DMS53 treated with DMSO at 0.1 percent for 48 hours (cell line): ENCODE measurements around the gene BRD7.

ENCODE experiments used
- DNase-seq: peaks from one replicate; lab custom pipeline; 2025; ENCODE audit not compliant: unreplicated experiment; lab: John Stamatoyannopoulos, UW

Gene BRD7

GRCh38 chr16:50390371-50390771 lies 21.6 kb upstream of the BRD7 start:
- DNase-seq, result no peak

DNA sequence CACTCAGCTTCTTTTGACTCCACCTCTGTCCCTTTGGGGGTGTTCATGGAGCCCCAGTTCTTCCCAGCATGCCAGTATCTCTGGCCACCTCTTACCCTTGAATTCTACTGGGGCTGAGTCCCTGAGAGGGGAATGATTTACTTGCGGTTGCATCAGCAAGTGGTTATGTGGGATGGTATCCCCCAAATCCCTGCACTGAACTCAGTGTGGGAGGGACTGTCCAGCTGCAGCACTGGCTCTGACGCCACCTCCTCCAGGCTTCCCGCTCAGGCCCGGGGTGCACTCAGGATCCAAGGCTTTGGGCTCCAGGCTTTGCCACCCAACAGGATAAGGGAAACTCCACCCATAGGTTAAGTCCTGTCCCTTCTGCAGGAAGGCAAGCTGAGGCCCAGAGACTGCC lies 21.1 kb upstream of the BRD7 start:
- DNase-seq, result no peak

- DNase-seq, result no peak
These were observed 19.7 kb upstream of the BRD7 start for GRCh38 chr16:50388496-50388895.

GRCh38 chr16:50386774-50387173 lies 18.0 kb upstream of the BRD7 start:
- no peak for DNase-seq

DNA sequence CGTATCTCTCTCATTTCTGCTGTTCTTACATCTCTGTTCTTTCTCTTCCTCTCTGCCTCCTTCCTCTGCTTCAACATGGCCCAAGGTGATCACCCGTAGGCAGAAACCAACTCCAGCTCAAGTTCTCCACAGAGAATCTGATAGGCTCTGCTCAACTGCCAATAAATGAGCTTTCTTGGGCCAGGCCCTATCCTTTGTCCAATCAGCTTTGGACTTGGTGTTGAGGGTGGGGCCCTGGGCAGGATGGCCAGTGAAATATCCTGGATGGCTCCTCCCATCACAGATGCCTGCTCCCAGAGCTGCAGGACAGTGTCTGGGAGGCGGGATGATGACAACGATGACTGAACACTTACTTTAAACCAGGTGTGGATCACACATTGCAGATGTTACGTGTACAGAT lies 17.4 kb upstream of the BRD7 start:
- no peak for DNase-seq

DNA sequence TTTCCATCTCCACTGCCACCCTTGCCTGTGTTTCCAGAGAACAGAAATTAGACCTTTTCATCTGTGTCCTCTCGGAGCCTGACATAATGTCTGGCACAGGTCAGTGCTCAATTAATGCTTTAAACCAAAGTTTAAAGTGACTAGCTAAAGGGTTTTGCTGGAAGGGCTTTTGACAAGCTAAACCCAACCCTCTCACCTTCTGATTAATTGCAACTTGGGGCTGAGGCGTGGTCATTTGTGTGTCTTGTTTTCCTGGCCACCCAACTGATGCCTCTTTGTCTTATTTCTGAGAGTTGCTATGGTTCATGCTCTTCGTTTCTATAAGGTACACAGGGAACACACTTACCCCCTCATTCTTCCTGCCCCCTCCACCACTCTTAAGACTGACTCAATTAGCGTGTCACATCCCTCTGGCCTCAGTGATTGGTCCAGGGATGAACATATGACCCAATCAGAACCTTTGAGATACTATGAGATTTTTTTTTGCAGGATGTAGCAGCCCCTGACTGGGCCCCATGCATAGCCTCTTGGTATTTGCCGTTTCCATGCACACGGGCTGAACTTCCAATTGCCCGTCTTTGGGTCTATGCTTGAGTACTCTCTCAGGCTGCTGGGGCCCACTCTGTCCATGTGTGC lies 15.8 kb upstream of the BRD7 start:
- no peak for DNase-seq

- peak; percentile 22 for DNase-seq
These were observed 13.1 kb upstream of the BRD7 start for GRCh38 chr16:50381679-50382440.

- DNase-seq, result no peak
These were observed 9.6 kb upstream of the BRD7 start for GRCh38 chr16:50378417-50378816.

DNA sequence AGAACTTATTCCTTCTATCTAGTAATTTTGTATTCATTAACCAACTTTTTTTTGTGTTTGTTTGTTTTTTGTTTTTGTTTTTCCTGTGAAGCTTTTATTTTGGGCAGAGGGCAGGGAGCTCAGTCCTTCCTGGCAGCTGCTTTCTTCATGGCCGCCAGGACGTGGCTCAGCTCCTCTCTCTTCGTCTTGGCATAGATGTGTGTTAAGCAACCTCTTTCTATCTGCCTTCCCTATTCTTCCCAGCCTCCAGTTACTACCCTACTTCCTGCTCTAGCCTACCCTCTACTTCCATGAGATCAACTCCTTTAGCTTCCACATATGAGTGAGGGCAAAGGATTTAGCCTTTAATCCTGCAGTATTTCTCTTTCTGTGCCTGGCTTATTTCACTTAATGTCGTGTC lies 8.2 kb upstream of the BRD7 start:
- no peak for DNase-seq

GRCh38 chr16:50373780-50374179 lies 5.0 kb upstream of the BRD7 start:
- DNase-seq, result no peak

- DNase-seq, result no peak
These were observed 4.5 kb upstream of the BRD7 start for GRCh38 chr16:50373345-50373701.

DNA sequence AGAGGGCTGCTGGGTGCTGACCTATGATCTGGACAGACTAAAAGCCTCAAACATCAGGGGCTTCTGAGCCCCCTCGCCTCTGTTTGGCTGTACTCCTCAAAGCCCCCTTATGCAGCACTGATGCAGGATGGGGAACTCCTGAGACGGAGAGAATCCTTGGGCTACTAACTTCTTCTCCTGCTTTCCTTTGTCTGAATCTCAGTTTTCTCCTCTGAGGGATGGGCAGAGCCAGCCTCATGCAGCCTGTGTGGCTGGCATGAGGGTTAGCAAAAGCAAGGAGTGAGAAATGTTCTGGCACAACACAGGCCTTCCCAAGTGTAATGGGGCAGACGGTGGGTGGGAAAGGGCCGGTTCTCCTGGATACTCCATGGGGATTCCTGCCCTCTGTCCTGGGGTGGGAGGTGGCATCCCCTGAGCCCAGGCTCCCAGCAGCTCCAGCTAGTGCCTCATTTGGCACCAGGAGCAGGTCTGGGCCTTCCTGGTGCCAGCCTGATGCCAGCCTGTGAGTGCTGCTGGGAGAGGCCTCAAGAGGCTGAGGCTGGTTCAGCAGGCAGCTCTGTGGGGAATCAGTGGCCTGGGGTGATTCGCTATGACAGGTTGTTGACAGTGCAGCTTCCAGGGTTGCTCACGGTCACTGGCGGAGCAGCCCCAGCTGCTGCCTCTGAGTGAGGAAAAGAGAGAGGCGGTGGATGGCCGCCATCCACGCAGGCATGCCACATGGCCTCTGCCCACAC lies 4.0 kb upstream of the BRD7 start:
- DNase-seq, result peak; percentile 12

DNA sequence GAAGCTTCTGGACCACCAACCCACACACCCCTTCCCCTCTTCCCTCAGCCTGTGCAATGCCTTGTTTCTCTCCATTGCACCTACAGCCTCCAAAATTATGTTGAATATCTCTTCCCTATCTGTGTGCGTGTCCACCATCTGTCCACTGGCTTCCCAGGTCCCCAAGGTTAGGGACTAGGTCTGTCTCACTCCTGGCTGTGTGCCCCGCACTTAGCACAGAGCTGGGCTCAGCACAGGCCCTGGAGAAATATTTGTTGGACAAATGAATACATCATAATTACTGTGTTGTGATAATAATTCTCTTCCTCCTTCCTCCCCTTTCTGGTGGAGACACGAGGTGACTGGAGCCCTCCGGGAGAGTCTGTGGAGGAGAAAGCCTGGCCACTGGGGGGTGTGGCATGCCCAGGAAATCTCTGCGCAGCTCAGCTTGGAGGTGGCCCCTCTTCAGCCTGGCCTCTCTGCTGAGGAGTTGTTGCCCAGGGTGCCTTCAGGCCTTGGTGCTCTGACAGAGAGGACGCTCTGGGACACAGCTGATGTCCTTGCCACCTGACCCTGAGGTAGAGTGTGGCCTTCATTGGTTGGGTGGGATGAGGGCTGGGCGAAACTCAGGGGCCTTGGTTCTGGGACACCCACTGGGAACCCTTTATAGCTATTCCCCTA lies 3.3 kb upstream of the BRD7 start:
- no peak for DNase-seq

GRCh38 chr16:50371036-50371716 lies 2.4 kb upstream of the BRD7 start:
- DNase-seq, result no peak

- no peak for DNase-seq
These were observed 481 bp upstream of the BRD7 start for GRCh38 chr16:50369133-50369804.

- DNase-seq, result no peak
These were observed 895 bp downstream of the BRD7 start for GRCh38 chr16:50367777-50368409.

DNA sequence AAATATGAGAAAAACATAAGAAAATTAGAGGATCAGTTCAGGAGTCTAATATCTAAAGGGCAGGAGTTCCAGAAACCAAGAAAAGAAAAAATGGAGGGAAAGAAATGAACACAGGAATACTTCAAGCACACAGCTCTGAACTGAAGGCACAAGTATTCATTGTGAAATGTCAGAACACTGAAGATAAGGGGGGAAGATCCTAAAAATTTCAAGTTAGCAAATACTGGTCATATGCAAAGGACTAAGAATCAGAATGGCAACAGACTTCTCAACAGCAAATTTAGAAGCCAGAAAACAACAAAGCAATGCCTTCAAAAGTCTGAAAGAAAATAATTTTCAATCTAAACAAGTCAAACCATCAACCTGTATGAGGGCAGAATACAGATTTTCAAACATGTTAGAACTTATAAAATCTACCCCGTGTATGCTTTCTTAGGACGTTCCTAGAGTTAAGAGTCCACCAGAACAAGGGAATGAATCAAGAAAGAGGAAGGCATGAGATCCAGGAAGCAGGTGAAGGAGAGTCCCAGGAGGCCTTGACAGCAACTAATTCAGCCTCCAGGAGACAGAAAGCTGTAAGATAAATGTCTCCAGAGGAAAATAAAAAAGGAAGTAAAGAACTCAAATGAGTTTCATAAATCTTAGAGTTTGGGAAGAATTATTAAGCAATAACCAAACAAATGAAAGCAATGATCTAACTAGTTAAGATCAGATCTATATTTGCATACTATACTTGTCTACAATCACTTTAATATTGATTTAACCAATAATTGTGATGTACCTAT lies 2.8 kb downstream of the BRD7 start:
- DNase-seq, result no peak

GRCh38 chr16:50363656-50364055 lies 5.1 kb downstream of the BRD7 start:
- DNase-seq, result no peak

GRCh38 chr16:50360779-50361178 lies 8.0 kb downstream of the BRD7 start:
- no peak for DNase-seq
